CD4-positive, alpha-beta T cell (primary cell): ENCODE measurements around the gene CXCL14. TPM values are rescaled to one million over a fixed set of nuclear protein-coding genes. Genes with fewer than 3 reads are reported as not detected.

Experiments used
- ATAC-seq: fragments of 200-7000 bp; cut with Tn5 transposase; one replicate; pipeline ENCODE4 v1.10.0; 2022; ENCODE audit warnings: mild to moderate bottlenecking; ENCODE audit not compliant: poor library complexity
- CTCF ChIA-PET: fragments of 350-600 bp; sonication (Branson Sonifier 250); formaldehyde crosslinking; loops from one replicate; lab custom pipeline; 2021; ENCODE audit warnings: antibody characterized with exemption, inconsistent platforms; lab: Charles Lee
- POLR2A ChIA-PET: fragments of 350-600 bp; sonication (Branson Sonifier 250); formaldehyde crosslinking; loops from one replicate; lab custom pipeline; 2021; ENCODE audit warnings: antibody characterized with exemption, inconsistent platforms; lab: Charles Lee
- DNase-seq, 14 experiments: peaks; one replicate each; pipeline ENCODE4 v3.0.0-alpha.2; 2013 to 2020; ENCODE audit warnings: mixed read lengths in 2 of 14
- H3K27ac ChIP-seq, 2 donors: one replicate each; pipeline versions ENCODE4 v1.5.1 to v1.7.0; 2013; ENCODE audit warnings: low read length in 2 of 2, low read depth in 1 of 2, mild to moderate bottlenecking in 1 of 2
- H3K27me3 ChIP-seq, 2 experiments: 1 replicate in 1 of 2; 2 replicates in 1 of 2; pipeline versions ENCODE4 v1.6.1 to v1.7.0; 2013; ENCODE audit warnings: low read length in 2 of 2, control low read depth in 1 of 2, mild to moderate bottlenecking in 1 of 2, moderate library complexity in 1 of 2; ENCODE audit not compliant: insufficient read depth in 2 of 2, control insufficient read depth in 1 of 2
- H3K36me3 ChIP-seq: one replicate; pipeline ENCODE4 v1.6.1; 2013; ENCODE audit warnings: low read length, control low read depth; ENCODE audit not compliant: insufficient read depth
- H3K4me1 ChIP-seq: one replicate; pipeline ENCODE4 v1.6.1; 2013; ENCODE audit warnings: low read length, control low read depth; ENCODE audit not compliant: insufficient read depth
- H3K4me3 ChIP-seq: one replicate; pipeline ENCODE4 v1.5.1; 2013; ENCODE audit warnings: mild to moderate bottlenecking, low read length, moderate library complexity
- H3K9me3 ChIP-seq, 2 experiments: 1 replicate in 1 of 2; 2 replicates in 1 of 2; pipeline versions ENCODE4 v1.6.1 to v1.7.0; 2013; ENCODE audit warnings: low read length in 2 of 2, mild to moderate bottlenecking in 2 of 2, control low read depth in 1 of 2, moderate library complexity in 1 of 2; ENCODE audit not compliant: control insufficient read depth in 1 of 2, insufficient read depth in 1 of 2
- H3K27ac Mint-ChIP-seq: one replicate; pipeline ENCODE4 v1.8.0; 2020; ENCODE audit warnings: mixed read lengths
- H3K27me3 Mint-ChIP-seq: one replicate; pipeline ENCODE4 v1.8.0; 2021; ENCODE audit warnings: mixed read lengths
- H3K36me3 Mint-ChIP-seq: one replicate; pipeline ENCODE4 v1.8.0; 2021; ENCODE audit warnings: low read depth, mixed read lengths
- H3K4me1 Mint-ChIP-seq: one replicate; pipeline ENCODE4 v1.8.0; 2021; ENCODE audit warnings: low read depth, mixed read lengths
- H3K4me3 Mint-ChIP-seq: one replicate; pipeline ENCODE4 v1.8.0; 2020; ENCODE audit warnings: mild to moderate bottlenecking, mixed read lengths
- H3K9me3 Mint-ChIP-seq: one replicate; pipeline ENCODE4 v1.8.0; 2020; ENCODE audit warnings: mixed read lengths
- CTCF ChIP-seq: fragments of 200-600 bp; IDR thresholded peaks from one replicate; pipeline ENCODE4 v1.8.0; 2022; ENCODE audit warnings: antibody characterized with exemption, mild to moderate bottlenecking
- intact Hi-C, 2 experiments: fragments of 100-400 bp; cut with DNase I in 1 of 2; cut with micrococcal nuclease in 1 of 2; formaldehyde crosslinking; loops; one replicate each; pipeline versions ENCODE4 v1.15.1 to v1.9.0; 2023 to 2025; cut with DNase I, micrococcal nuclease
- total RNA-seq, 174 experiments: library from RNA in 2 of 174; stranded (reverse) in 2 of 174; gene quantifications; one replicate each; pipeline ENCODE4 v1.2.3 and lab custom pipeline; 2021 to 2026

The CXCL14 gene
- total RNA-seq, 2 experiments from 2014 or later: not detected

- CTCF ChIA-PET: no interaction called here
- H3K4me3 Mint-ChIP-seq: no peak overlapping the region
- no peak overlapping the region for H3K27ac ChIP-seq
- H3K4me3 ChIP-seq: no peak overlapping the region
- H3K36me3 ChIP-seq: no peaks in the 10 kb centered on the region
- H3K4me1 ChIP-seq: no peaks in the 10 kb centered on the region
- no peak overlapping the region for H3K27ac Mint-ChIP-seq
- H3K9me3 ChIP-seq: no peaks in the 10 kb centered on the region
- H3K27me3 Mint-ChIP-seq: peaks cover 38% of the 10 kb centered on the region
- no peak for TF ChIP-seq CTCF
- DNase-seq (no peak), ATAC-seq (no peak)
- peaks cover 0 to 9% of the 10 kb centered on the region in 2 experiments for H3K27me3 ChIP-seq
- no peaks in the 10 kb centered on the region for H3K9me3 Mint-ChIP-seq
- H3K36me3 Mint-ChIP-seq: no peaks in the 10 kb centered on the region
- POLR2A ChIA-PET: no interaction called here
- H3K4me1 Mint-ChIP-seq: no peaks in the 10 kb centered on the region
- intact Hi-C loops: no loop called here
These were observed 30.1 kb upstream of the CXCL14 start for GRCh38 chr5:135608761-135609443.

- H3K36me3 ChIP-seq: no peaks in the 10 kb centered on the region
- CTCF ChIA-PET: no interaction called here
These were observed 29.6 kb upstream of the CXCL14 start for GRCh38 chr5:135608361-135608760.

GRCh38 chr5:135606431-135606830 is 27.6 kb upstream of the CXCL14 start:
- H3K4me3 Mint-ChIP-seq: no peak overlapping the region
- TF ChIP-seq CTCF: no peak
- Histone ChIP-seq H3K36me3 (no peaks in the 10 kb centered on the region), H3K27me3 (peaks cover 0 to 9% of the 10 kb centered on the region in 2 experiments), H3K4me3 (no peak overlapping the region), H3K27ac (no peak overlapping the region), H3K4me1 (no peaks in the 10 kb centered on the region), H3K9me3 (no peaks in the 10 kb centered on the region)
- H3K9me3 Mint-ChIP-seq: no peaks in the 10 kb centered on the region
- ChIA-PET CTCF (no interaction called here), POLR2A (no interaction called here)
- no peaks in the 10 kb centered on the region for H3K36me3 Mint-ChIP-seq
- DNase-seq (no peak), ATAC-seq (no peak)
- intact Hi-C loops: no loop called here
- H3K27ac Mint-ChIP-seq: no peak overlapping the region
- no peaks in the 10 kb centered on the region for H3K4me1 Mint-ChIP-seq
- H3K27me3 Mint-ChIP-seq: peaks cover 37% of the 10 kb centered on the region

More at GRCh38 chr5:135608361-135608760, 29.6 kb upstream of the CXCL14 start:
- DNase-seq: no peak
- intact Hi-C loops: no loop called here
- Mint-ChIP-seq H3K9me3 (no peaks in the 10 kb centered on the region), H3K4me3 (no peak overlapping the region), H3K4me1 (no peaks in the 10 kb centered on the region), H3K27me3 (peaks cover 35% of the 10 kb centered on the region), H3K27ac (no peak overlapping the region), H3K36me3 (no peaks in the 10 kb centered on the region)
- H3K4me3 ChIP-seq: no peak overlapping the region
- POLR2A ChIA-PET: no interaction called here
- no peak for ATAC-seq
- H3K4me1 ChIP-seq: no peaks in the 10 kb centered on the region
- H3K27ac ChIP-seq: no peak overlapping the region
- no peaks in the 10 kb centered on the region for H3K9me3 ChIP-seq
- H3K27me3 ChIP-seq: peaks cover 0 to 9% of the 10 kb centered on the region in 2 experiments
- TF ChIP-seq CTCF: no peak
